Measurements from ENCODE around the gene NELL1.

NELL1 gene

DNA sequence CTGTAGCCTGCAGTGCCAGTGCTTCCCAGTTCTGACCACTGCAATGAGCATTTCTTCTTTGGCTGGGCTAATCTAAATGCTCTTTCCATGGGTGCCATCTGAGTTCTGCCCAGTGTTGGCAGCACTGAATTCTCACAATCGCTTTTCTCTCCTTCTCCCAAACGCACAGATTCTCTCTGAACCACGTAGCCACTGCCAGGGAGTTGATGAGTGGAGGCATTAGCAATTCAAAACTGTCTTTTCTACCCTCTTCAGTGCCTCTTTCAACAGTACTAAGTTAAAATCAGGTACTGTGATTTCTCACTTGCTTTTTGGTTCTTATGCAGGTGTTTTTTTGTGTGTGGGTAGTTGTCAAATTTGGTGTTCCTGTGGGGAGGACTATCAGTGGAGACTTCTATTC, 778.5 kb downstream of the NELL1 start:
- no peak overlapping the region for H3K4me3 ChIP-seq (ENCODE audit: low read depth in 1 of 2, low read length in 2 of 2)
- TF ChIP-seq EZH2 (IDR thresholded peaks at IDR 0.05; ENCODE audit: borderline replicate concordance, low read depth, low read length, severe bottlenecking), result no peak
- TF ChIP-seq, protein P1, sequence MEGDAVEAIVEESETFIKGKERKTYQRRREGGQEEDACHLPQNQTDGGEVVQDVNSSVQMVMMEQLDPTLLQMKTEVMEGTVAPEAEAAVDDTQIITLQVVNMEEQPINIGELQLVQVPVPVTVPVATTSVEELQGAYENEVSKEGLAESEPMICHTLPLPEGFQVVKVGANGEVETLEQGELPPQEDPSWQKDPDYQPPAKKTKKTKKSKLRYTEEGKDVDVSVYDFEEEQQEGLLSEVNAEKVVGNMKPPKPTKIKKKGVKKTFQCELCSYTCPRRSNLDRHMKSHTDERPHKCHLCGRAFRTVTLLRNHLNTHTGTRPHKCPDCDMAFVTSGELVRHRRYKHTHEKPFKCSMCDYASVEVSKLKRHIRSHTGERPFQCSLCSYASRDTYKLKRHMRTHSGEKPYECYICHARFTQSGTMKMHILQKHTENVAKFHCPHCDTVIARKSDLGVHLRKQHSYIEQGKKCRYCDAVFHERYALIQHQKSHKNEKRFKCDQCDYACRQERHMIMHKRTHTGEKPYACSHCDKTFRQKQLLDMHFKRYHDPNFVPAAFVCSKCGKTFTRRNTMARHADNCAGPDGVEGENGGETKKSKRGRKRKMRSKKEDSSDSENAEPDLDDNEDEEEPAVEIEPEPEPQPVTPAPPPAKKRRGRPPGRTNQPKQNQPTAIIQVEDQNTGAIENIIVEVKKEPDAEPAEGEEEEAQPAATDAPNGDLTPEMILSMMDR (IDR thresholded peaks at IDR 0.05; ENCODE audit: borderline replicate concordance, extremely low read depth, low read length, poor library complexity, severe bottlenecking), result no peak
- ATAC-seq (ENCODE audit: insufficient read depth, low read depth) (no peak), DNase-seq (no peak)
- H3K9ac ChIP-seq (ENCODE audit: low read depth, low read length), result no peak overlapping the region
- H3K4me2 ChIP-seq (ENCODE audit: insufficient read depth, low read length), result no peak overlapping the region
- H3K36me3 ChIP-seq (ENCODE audit: insufficient read depth, low read length), result no peaks in the 10 kb centered on the region
- no peaks in the 10 kb centered on the region for H3K4me1 ChIP-seq (ENCODE audit: insufficient read depth, low read length)
- H3K27me3 ChIP-seq (ENCODE audit: insufficient read depth, low read length, poor library complexity), result no peaks in the 10 kb centered on the region
- H4K20me1 ChIP-seq (ENCODE audit: insufficient read depth, low read length), result no peaks in the 10 kb centered on the region
- H3K27ac ChIP-seq (ENCODE audit: low read length), result no peak overlapping the region
- H2AFZ ChIP-seq (ENCODE audit: low read depth, low read length), result no peak overlapping the region
- no peaks in the 10 kb centered on the region for H3K9me3 ChIP-seq (ENCODE audit: insufficient read depth, low read length, severe bottlenecking)
- H3K79me2 ChIP-seq (ENCODE audit: insufficient read depth, low read length), result no peaks in the 10 kb centered on the region

DNA sequence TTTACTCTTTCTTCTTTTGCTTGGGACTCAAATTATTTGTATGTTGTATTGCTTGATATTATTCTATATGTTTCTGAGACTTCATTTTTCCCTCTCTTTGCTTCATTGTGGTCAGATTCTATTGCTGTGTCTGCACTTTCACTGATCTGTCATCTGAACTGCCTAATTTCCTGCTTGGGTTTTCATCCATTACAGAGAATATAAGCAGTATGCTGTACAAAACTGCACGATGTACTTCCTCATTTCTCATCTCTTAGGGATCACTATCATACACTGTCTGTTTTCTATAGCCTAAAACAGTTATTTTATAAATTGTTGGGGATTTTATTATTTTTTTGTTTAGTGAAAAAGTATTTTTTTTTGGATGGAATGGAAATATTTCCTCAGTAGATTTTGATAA, 786.8 kb downstream of the NELL1 start:
- ATAC-seq (ENCODE audit: insufficient read depth, low read depth), result no peak
- TF ChIP-seq EZH2 (IDR thresholded peaks at IDR 0.05; ENCODE audit: borderline replicate concordance, low read depth, low read length, severe bottlenecking), result no peak
- TF ChIP-seq, protein P1 (IDR thresholded peaks at IDR 0.05; ENCODE audit: borderline replicate concordance, extremely low read depth, low read length, poor library complexity, severe bottlenecking), result no peak
- no peak overlapping the region for H2AFZ ChIP-seq (ENCODE audit: low read depth, low read length)

DNA sequence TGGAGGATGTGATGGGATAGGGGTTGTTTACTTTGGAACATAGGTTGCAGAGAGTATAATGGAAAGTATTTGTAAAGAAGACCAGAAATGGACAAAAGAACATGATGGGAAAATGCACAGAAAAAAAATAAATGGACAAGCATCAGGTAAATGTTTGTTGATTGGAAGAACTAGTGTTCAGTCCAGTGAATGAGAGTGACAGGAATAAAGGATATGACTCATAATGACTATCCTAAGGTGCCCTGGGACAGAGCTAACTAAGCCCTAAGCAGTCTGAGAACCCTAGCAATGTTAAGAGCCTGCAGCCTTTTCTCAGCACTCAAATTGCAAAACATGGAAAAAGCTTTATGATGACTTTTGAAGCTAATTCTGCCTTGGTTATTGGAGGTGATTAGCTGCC, 790.7 kb downstream of the NELL1 start:
- Histone ChIP-seq H3K9me3 (ENCODE audit: insufficient read depth, low read length, severe bottlenecking) (no peaks in the 10 kb centered on the region), H3K4me1 (ENCODE audit: insufficient read depth, low read length) (no peaks in the 10 kb centered on the region), H3K4me3 (ENCODE audit: low read depth in 1 of 2, low read length in 2 of 2) (no peak overlapping the region), H3K9ac (ENCODE audit: low read depth, low read length) (no peak overlapping the region), H3K79me2 (ENCODE audit: insufficient read depth, low read length) (no peaks in the 10 kb centered on the region), H4K20me1 (ENCODE audit: insufficient read depth, low read length) (no peaks in the 10 kb centered on the region), H2AFZ (ENCODE audit: low read depth, low read length) (no peak overlapping the region), H3K27me3 (ENCODE audit: insufficient read depth, low read length, poor library complexity) (no peaks in the 10 kb centered on the region), H3K36me3 (ENCODE audit: insufficient read depth, low read length) (no peaks in the 10 kb centered on the region), H3K4me2 (ENCODE audit: insufficient read depth, low read length) (no peak overlapping the region), H3K27ac (ENCODE audit: low read length) (no peak overlapping the region)
- DNase-seq (no peak), ATAC-seq (ENCODE audit: insufficient read depth, low read depth) (no peak)
- no peak for TF ChIP-seq EZH2 (IDR thresholded peaks at IDR 0.05; ENCODE audit: borderline replicate concordance, low read depth, low read length, severe bottlenecking)
- TF ChIP-seq, protein P1 (IDR thresholded peaks at IDR 0.05; ENCODE audit: borderline replicate concordance, extremely low read depth, low read length, poor library complexity, severe bottlenecking), result no peak

More for the DNA sequence above, 786.8 kb downstream of the NELL1 start:
- Histone ChIP-seq H4K20me1 (ENCODE audit: insufficient read depth, low read length) (no peaks in the 10 kb centered on the region), H3K9ac (ENCODE audit: low read depth, low read length) (no peak overlapping the region), H3K4me3 (ENCODE audit: low read depth in 1 of 2, low read length in 2 of 2) (no peak overlapping the region), H3K9me3 (ENCODE audit: insufficient read depth, low read length, severe bottlenecking) (no peaks in the 10 kb centered on the region), H3K27me3 (ENCODE audit: insufficient read depth, low read length, poor library complexity) (no peaks in the 10 kb centered on the region), H3K4me2 (ENCODE audit: insufficient read depth, low read length) (no peak overlapping the region), H3K4me1 (ENCODE audit: insufficient read depth, low read length) (no peaks in the 10 kb centered on the region), H3K27ac (ENCODE audit: low read length) (no peak overlapping the region), H3K36me3 (ENCODE audit: insufficient read depth, low read length) (no peaks in the 10 kb centered on the region), H3K79me2 (ENCODE audit: insufficient read depth, low read length) (no peaks in the 10 kb centered on the region)
- no peak for DNase-seq

DNA sequence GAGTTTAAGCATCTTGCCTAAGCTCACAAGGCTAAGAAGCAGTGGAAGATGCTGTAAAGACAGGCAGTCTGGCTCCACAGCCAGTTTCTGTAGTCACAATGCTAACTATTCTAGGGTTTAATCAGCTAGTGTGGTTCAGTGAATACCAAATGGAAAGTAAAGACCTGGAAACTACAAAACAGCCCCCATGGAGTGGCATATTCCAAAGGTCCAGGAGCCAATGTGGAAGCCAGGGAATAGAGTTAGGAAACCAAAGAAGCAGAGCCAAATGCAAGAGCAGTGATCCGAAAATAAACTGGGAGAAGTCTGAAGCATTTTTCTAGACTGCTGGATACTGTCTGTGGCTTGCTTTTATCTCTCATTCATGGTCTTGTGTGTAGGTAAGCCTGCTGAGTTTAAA, 792.3 kb downstream of the NELL1 start:
- H3K4me3 ChIP-seq (ENCODE audit: low read depth in 1 of 2, low read length in 2 of 2), result no peak overlapping the region
- no peaks in the 10 kb centered on the region for H3K4me1 ChIP-seq (ENCODE audit: insufficient read depth, low read length)
- DNase-seq, result no peak
- H3K9ac ChIP-seq (ENCODE audit: low read depth, low read length), result no peak overlapping the region
- H3K27me3 ChIP-seq (ENCODE audit: insufficient read depth, low read length, poor library complexity), result no peaks in the 10 kb centered on the region
- no peak for TF ChIP-seq EZH2 (IDR thresholded peaks at IDR 0.05; ENCODE audit: borderline replicate concordance, low read depth, low read length, severe bottlenecking)
- TF ChIP-seq, protein P1 (IDR thresholded peaks at IDR 0.05; ENCODE audit: borderline replicate concordance, extremely low read depth, low read length, poor library complexity, severe bottlenecking), result no peak
- no peak for ATAC-seq (ENCODE audit: insufficient read depth, low read depth)
- no peak overlapping the region for H2AFZ ChIP-seq (ENCODE audit: low read depth, low read length)
- no peaks in the 10 kb centered on the region for H3K36me3 ChIP-seq (ENCODE audit: insufficient read depth, low read length)
- H3K79me2 ChIP-seq (ENCODE audit: insufficient read depth, low read length), result no peaks in the 10 kb centered on the region
- no peak overlapping the region for H3K27ac ChIP-seq (ENCODE audit: low read length)
- no peak overlapping the region for H3K4me2 ChIP-seq (ENCODE audit: insufficient read depth, low read length)
- no peaks in the 10 kb centered on the region for H3K9me3 ChIP-seq (ENCODE audit: insufficient read depth, low read length, severe bottlenecking)
- no peaks in the 10 kb centered on the region for H4K20me1 ChIP-seq (ENCODE audit: insufficient read depth, low read length)
